Measurements from ENCODE around the gene RNF224.

RNF224 gene

DNA sequence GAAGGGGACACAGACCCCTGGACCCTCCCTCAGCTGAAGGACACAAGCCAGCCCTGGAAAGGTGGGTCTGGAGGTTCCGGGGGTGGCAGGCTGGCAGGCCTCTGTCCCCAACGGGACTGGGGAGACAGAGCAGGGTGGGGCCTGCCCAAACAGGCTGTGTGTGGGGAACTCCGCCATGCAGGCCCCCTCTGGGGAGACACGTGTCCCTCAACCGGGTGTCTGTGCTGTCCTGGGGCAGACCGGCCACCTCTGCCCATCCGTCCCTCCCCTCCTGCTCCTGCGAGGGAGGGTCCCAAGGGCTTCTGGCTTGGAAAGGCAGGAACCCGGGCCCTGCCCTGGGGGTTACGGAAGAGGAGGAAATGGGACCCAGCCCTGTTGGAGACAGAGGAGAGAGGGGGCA lies 4.8 kb downstream of the RNF224 start:
- H3K4me1 ChIP-seq (ENCODE audit: control insufficient read depth, insufficient read depth, low read length) = peaks cover 19% of the 10 kb centered on the region
- no peaks in the 10 kb centered on the region for H3K36me3 ChIP-seq (ENCODE audit: insufficient read depth, low read length)
- H3K9me3 ChIP-seq (replicated peaks; ENCODE audit: low read length) = no peaks in the 10 kb centered on the region
- no peak overlapping the region for H3K4me3 ChIP-seq (ENCODE audit: low read length)
- no peaks in the 10 kb centered on the region for H3K27me3 ChIP-seq (ENCODE audit: control insufficient read depth, insufficient read depth, low read length)
- H3K4me2 ChIP-seq (ENCODE audit: low read length) = peak overlapping the region; percentile 41
- H3K9ac ChIP-seq (ENCODE audit: low read depth, low read length) = peak overlapping the region; percentile 47

- Histone ChIP-seq H3K4me1 (ENCODE audit: control insufficient read depth, insufficient read depth, low read length) (peaks cover 15% of the 10 kb centered on the region), H3K9ac (ENCODE audit: low read depth, low read length) (peak overlapping the region; percentile 47), H3K27me3 (ENCODE audit: control insufficient read depth, insufficient read depth, low read length) (no peaks in the 10 kb centered on the region), H3K4me2 (ENCODE audit: low read length) (peak overlapping the region; percentile 41), H3K9me3 (replicated peaks; ENCODE audit: low read length) (no peaks in the 10 kb centered on the region), H3K36me3 (ENCODE audit: insufficient read depth, low read length) (no peaks in the 10 kb centered on the region), H3K4me3 (ENCODE audit: low read length) (no peak overlapping the region)
Observed at GRCh38 chr9:137232510-137232909, 5.2 kb downstream of the RNF224 start.

DNA sequence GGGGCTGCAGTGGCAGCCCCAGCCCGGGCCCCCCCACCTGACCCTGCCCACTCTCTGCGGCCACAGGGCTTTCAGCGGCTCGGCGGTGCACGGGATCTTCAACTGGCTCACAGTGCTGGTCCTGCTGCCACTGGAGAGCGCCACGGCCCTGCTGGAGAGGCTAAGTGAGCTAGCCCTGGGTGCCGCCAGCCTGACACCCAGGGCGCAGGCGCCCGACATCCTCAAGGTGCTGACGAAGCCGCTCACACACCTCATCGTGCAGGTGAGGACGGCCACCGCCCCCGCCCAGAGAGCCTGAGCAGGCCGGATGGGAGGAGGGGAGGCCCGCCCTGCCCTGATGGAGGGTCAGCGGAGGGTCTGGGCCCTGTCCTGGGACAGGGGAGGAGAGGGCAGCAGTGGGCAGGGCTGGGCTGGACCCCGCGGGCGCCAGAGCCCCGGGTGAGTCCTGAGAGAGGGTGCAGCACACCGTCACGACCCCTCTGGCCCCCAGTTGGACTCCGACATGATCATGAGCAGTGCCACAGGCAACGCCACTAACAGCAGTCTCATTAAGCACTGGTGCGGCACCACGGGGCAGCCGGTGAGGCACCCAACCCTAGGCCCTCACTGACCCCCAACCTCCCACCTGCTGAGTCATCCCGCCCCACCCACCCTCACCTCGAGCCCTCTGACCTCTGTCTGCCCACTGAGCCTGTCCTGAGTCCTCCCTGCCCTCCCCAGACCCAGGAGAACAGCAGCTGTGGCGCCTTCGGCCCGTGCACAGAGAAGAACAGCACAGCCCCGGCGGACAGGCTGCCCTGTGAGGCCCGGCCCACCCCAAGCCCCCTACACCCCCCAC lies 6.1 kb downstream of the RNF224 start:
- no peaks in the 10 kb centered on the region for H3K36me3 ChIP-seq (ENCODE audit: insufficient read depth, low read length)
- no peaks in the 10 kb centered on the region for H3K9me3 ChIP-seq (replicated peaks; ENCODE audit: low read length)
- no peak overlapping the region for H3K4me2 ChIP-seq (ENCODE audit: low read length)
- H3K9ac ChIP-seq (ENCODE audit: low read depth, low read length) = no peak overlapping the region
- H3K4me3 ChIP-seq (ENCODE audit: low read length) = no peak overlapping the region
- H3K27me3 ChIP-seq (ENCODE audit: control insufficient read depth, insufficient read depth, low read length) = no peaks in the 10 kb centered on the region
- peaks cover 19% of the 10 kb centered on the region for H3K4me1 ChIP-seq (ENCODE audit: control insufficient read depth, insufficient read depth, low read length)

DNA sequence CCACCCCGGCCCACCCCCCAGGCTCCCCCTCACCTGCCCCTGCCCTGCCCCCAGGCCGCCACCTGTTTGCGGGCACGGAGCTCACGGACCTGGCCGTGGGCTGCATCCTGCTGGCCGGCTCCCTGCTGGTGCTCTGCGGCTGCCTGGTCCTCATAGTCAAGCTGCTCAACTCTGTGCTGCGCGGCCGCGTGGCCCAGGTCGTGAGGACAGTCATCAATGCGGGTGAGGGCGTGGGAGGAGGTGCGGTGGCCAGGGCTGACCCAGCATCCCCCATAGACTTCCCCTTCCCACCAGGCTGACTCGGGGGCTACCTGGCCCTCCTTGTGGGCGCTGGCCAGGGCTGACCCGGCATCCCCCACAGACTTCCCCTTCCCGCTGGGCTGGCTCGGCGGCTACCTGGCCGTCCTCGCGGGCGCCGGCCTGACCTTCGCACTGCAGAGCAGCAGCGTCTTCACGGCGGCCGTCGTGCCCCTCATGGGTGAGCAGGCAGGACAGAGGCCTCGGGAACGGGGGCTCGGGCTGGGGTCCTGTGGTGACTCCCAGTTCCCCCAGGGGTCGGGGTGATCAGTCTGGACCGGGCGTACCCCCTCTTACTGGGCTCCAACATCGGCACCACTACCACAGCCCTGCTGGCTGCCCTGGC lies 6.9 kb downstream of the RNF224 start:
- Histone ChIP-seq H3K9me3 (replicated peaks; ENCODE audit: low read length) (no peaks in the 10 kb centered on the region), H3K4me2 (ENCODE audit: low read length) (no peak overlapping the region), H3K4me3 (ENCODE audit: low read length) (no peak overlapping the region), H3K4me1 (ENCODE audit: control insufficient read depth, insufficient read depth, low read length) (peaks cover 25% of the 10 kb centered on the region), H3K27me3 (ENCODE audit: control insufficient read depth, insufficient read depth, low read length) (no peaks in the 10 kb centered on the region), H3K9ac (ENCODE audit: low read depth, low read length) (no peak overlapping the region), H3K36me3 (ENCODE audit: insufficient read depth, low read length) (no peaks in the 10 kb centered on the region)

DNA sequence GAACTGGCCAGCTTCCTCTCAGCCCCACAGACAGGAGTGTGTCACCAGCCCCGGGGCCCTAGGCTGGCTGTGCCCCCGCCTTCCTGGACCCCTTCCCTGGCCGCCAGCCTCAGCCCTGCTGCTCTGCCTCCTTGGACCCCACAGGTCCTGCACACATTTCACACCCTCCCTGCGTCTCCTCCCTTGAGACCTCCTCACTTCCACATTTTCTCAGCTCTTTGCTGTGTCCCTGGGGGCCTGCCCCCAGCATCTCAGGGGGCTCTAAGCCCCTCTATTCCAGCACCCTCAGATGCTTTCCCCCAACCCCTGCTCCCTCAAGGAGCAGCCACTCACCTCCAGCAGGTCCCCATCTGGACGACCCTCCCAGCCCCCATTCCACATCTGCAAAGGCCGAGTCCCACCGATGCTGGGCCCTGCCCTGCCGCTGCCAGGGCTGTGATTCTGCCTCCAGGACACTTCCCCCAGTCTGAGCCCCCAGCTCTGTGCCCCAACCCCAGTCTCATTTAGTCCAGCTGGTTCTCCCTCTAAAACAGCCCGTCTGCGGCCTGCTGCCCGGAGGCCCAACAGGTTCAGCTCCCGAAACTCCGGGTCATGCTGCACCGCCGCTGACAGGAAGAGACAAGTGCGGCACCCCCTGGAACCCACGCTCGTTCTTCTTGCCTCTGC lies 7.6 kb downstream of the RNF224 start:
- H3K4me2 ChIP-seq (ENCODE audit: low read length) = no peak overlapping the region
- no peaks in the 10 kb centered on the region for H3K27me3 ChIP-seq (ENCODE audit: control insufficient read depth, insufficient read depth, low read length)
- H3K4me1 ChIP-seq (ENCODE audit: control insufficient read depth, insufficient read depth, low read length) = peaks cover 31% of the 10 kb centered on the region
- H3K9me3 ChIP-seq (replicated peaks; ENCODE audit: low read length) = no peaks in the 10 kb centered on the region
- H3K36me3 ChIP-seq (ENCODE audit: insufficient read depth, low read length) = no peaks in the 10 kb centered on the region
- no peak overlapping the region for H3K4me3 ChIP-seq (ENCODE audit: low read length)
- no peak overlapping the region for H3K9ac ChIP-seq (ENCODE audit: low read depth, low read length)

- Histone ChIP-seq H3K36me3 (ENCODE audit: insufficient read depth, low read length) (no peaks in the 10 kb centered on the region), H3K9ac (ENCODE audit: low read depth, low read length) (no peak overlapping the region), H3K27me3 (ENCODE audit: control insufficient read depth, insufficient read depth, low read length) (no peaks in the 10 kb centered on the region), H3K4me1 (ENCODE audit: control insufficient read depth, insufficient read depth, low read length) (peaks cover 31% of the 10 kb centered on the region), H3K4me3 (ENCODE audit: low read length) (no peak overlapping the region), H3K4me2 (ENCODE audit: low read length) (no peak overlapping the region), H3K9me3 (replicated peaks; ENCODE audit: low read length) (no peaks in the 10 kb centered on the region)
Observed at GRCh38 chr9:137235424-137236237, 8.3 kb downstream of the RNF224 start.

GRCh38 chr9:137236238-137236935 lies 9.1 kb downstream of the RNF224 start:
- Histone ChIP-seq H3K36me3 (ENCODE audit: insufficient read depth, low read length) (no peaks in the 10 kb centered on the region), H3K9ac (ENCODE audit: low read depth, low read length) (no peak overlapping the region), H3K4me1 (ENCODE audit: control insufficient read depth, insufficient read depth, low read length) (peaks cover 31% of the 10 kb centered on the region), H3K4me2 (ENCODE audit: low read length) (peak overlapping the region; percentile 58), H3K9me3 (replicated peaks; ENCODE audit: low read length) (no peaks in the 10 kb centered on the region), H3K27me3 (ENCODE audit: control insufficient read depth, insufficient read depth, low read length) (no peaks in the 10 kb centered on the region), H3K4me3 (ENCODE audit: low read length) (no peak overlapping the region)

DNA sequence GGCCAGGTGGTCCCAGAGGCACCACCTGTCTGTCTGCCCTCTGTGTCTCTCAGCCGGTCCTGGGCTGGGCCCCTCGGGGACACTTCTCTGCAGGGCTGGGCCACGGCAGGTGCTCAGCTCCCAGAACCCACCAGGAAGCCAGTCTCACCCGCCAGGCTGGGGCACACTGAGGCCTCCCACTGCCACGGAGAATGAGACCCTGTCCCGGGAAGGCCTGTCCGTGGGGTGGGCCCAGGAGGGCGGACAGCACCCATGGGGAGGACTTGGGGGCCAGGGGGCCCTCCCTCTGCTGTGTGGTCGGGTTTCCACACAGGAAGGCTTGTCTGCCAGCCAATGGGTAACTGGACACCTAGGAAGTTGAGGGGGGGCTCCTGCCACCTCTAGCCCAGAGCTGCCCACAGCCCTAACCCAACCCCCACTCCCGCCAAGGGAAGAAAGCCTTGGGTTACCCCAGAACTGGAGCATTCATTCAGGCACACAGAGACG lies 9.7 kb downstream of the RNF224 start:
- Histone ChIP-seq H3K27me3 (ENCODE audit: control insufficient read depth, insufficient read depth, low read length) (no peaks in the 10 kb centered on the region), H3K4me3 (ENCODE audit: low read length) (no peak overlapping the region), H3K4me1 (ENCODE audit: control insufficient read depth, insufficient read depth, low read length) (peaks cover 31% of the 10 kb centered on the region), H3K36me3 (ENCODE audit: insufficient read depth, low read length) (peaks cover 4% of the 10 kb centered on the region), H3K4me2 (ENCODE audit: low read length) (peak overlapping the region; percentile 58), H3K9ac (ENCODE audit: low read depth, low read length) (no peak overlapping the region), H3K9me3 (replicated peaks; ENCODE audit: low read length) (no peaks in the 10 kb centered on the region)

- Histone ChIP-seq H3K9ac (ENCODE audit: low read depth, low read length) (no peak overlapping the region), H3K9me3 (replicated peaks; ENCODE audit: low read length) (no peaks in the 10 kb centered on the region), H3K4me3 (ENCODE audit: low read length) (no peak overlapping the region), H3K4me2 (ENCODE audit: low read length) (peak overlapping the region; percentile 96), H3K27me3 (ENCODE audit: control insufficient read depth, insufficient read depth, low read length) (no peaks in the 10 kb centered on the region), H3K36me3 (ENCODE audit: insufficient read depth, low read length) (peaks cover 15% of the 10 kb centered on the region), H3K4me1 (ENCODE audit: control insufficient read depth, insufficient read depth, low read length) (peaks cover 39% of the 10 kb centered on the region)
Observed at GRCh38 chr9:137237759-137238726, 10.7 kb downstream of the RNF224 start.

Data from skeletal muscle satellite cell (primary cell).